ENCODE data around the gene GPRC5B. TPM values are rescaled to one million over a fixed set of nuclear protein-coding genes. Genes with fewer than 3 reads are reported as not detected.

GPRC5B gene
- total RNA-seq, 5 donors from 2014 or later (not counting 1 experiment from before 2014, with no cell fraction given) = 1.2 to 4.4 (median 1.4) TPM

- WGBS (ENCODE audit: insufficient coverage) = 61% methylated on average over 2 of the region's 3 CpGs
- Mint-ChIP-seq H3K9me3 (no peaks in the 10 kb centered on the region), H3K27ac (no peak overlapping the region), H3K4me1 (peaks cover 25 to 30% (median 25%) of the 10 kb centered on the region in 3 donors), H3K27me3 (peaks cover 16 to 31% of the 10 kb centered on the region in 2 donors), H3K36me3 (no peaks in the 10 kb centered on the region), H3K4me3 (peak overlapping the region; percentile 50 to 92 (median 59))
- peaks cover 0 to 59% of the 10 kb centered on the region in 2 experiments for H3K27me3 ChIP-seq (replicated peaks in 1 of 2; ENCODE audit: control insufficient read depth in 2 of 2, extremely low read depth in 1 of 2, insufficient read depth in 2 of 2, low read length in 1 of 2)
- ATAC-seq (replicated peaks in 1 of 4) (no peak), DNase-seq (no peak)
- H3K36me3 ChIP-seq (ENCODE audit: control insufficient read depth in 2 of 2, extremely low read depth in 1 of 2, insufficient read depth in 1 of 2, low read length in 1 of 2) = no peaks in the 10 kb centered on the region
- H3K27ac ChIP-seq (ENCODE audit: low read length) = no peak overlapping the region
- H3K9me3 ChIP-seq = no peaks in the 10 kb centered on the region
- no peak overlapping the region for H3K4me3 ChIP-seq (ENCODE audit: control insufficient read depth in 1 of 2, extremely low read depth in 1 of 2, low read length in 1 of 2)
- CTCF ChIA-PET = interaction anchor here in 1 of 2 donors (0.7 kb wide), 2 partner anchors 278 to 285 kb away, joined by 3 read pairs; no protein-coding TSS in a partner anchor
- POLR2A ChIA-PET = no interaction called here
- peaks cover 2 to 34% of the 10 kb centered on the region in 2 experiments for H3K4me1 ChIP-seq (ENCODE audit: control insufficient read depth in 1 of 2, extremely low read depth in 1 of 2, insufficient read depth in 2 of 2, low read length in 2 of 2)
These were observed 2.0 kb downstream of the GPRC5B start for GRCh38 chr16:19882646-19883045.

DNA sequence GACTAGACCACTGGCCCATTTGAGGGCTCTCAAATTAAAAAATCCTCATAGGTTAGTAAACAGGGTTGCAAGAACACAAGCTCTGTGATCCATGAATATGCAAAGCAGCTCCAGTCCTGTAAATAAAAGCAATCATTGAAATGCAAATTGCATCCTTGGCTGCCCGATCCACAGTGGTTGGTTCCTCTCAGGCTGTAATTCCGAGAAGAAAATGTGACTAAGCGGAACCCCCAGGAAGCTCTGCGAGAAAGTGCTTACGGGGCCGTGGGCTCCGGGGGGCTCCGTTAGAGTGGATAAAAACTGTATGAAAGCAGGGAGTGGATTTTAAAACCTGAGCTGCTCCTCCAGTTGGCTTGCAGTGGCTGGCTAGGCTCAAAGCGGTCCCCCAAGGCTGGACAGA is 2.5 kb downstream of the GPRC5B start:
- 41% methylated on average over 7 of the region's 9 CpGs for WGBS (ENCODE audit: insufficient coverage)
- H3K4me1 ChIP-seq (ENCODE audit: control insufficient read depth in 1 of 2, extremely low read depth in 1 of 2, insufficient read depth in 2 of 2, low read length in 2 of 2) = peaks cover 2 to 34% of the 10 kb centered on the region in 2 experiments
- peaks cover 16 to 31% of the 10 kb centered on the region in 2 donors for H3K27me3 Mint-ChIP-seq
- H3K9me3 Mint-ChIP-seq = no peaks in the 10 kb centered on the region
- ChIA-PET POLR2A (no interaction called here), CTCF (interaction anchor here in 1 of 2 donors (0.7 kb wide), 3 partner anchors 272 to 284 kb away, joined by 3 read pairs; no protein-coding TSS in a partner anchor)
- peaks cover 25 to 30% (median 25%) of the 10 kb centered on the region in 3 donors for H3K4me1 Mint-ChIP-seq
- H3K27ac Mint-ChIP-seq = no peak overlapping the region
- no peaks in the 10 kb centered on the region for H3K9me3 ChIP-seq
- DNase-seq (no peak), ATAC-seq (replicated peaks in 1 of 4) (no peak)
- H3K36me3 Mint-ChIP-seq = no peaks in the 10 kb centered on the region
- peak overlapping the region in 1 of 3 donors; percentile 92 for H3K4me3 Mint-ChIP-seq
- peaks cover 0 to 59% of the 10 kb centered on the region in 2 experiments for H3K27me3 ChIP-seq (replicated peaks in 1 of 2; ENCODE audit: control insufficient read depth in 2 of 2, extremely low read depth in 1 of 2, insufficient read depth in 2 of 2, low read length in 1 of 2)
- H3K27ac ChIP-seq (ENCODE audit: low read length) = no peak overlapping the region
- H3K36me3 ChIP-seq (ENCODE audit: control insufficient read depth in 2 of 2, extremely low read depth in 1 of 2, insufficient read depth in 1 of 2, low read length in 1 of 2) = no peaks in the 10 kb centered on the region
- no peak overlapping the region for H3K4me3 ChIP-seq (ENCODE audit: control insufficient read depth in 1 of 2, extremely low read depth in 1 of 2, low read length in 1 of 2)

DNA sequence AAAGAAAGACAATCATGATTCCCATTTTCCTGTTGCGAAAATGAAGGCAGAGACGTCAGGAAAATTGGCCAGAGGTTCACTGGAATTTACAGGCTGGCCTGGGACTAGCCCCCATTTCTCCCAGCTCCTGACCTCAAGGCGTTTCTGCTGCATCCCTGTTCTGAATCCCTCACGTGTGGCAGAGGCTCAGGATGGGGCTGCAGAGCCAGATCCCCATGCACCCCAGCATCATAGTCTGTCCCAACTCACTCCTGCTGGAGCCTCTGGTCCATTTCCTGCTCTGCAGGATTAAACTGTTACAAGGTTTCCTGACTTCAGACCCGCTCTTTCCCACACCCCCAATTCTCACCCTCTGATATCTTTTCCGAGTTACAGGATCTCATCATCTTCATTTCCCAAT is 2.9 kb downstream of the GPRC5B start:
- Histone ChIP-seq H3K4me3 (ENCODE audit: control insufficient read depth in 1 of 2, extremely low read depth in 1 of 2, low read length in 1 of 2) (no peak overlapping the region), H3K4me1 (ENCODE audit: control insufficient read depth in 1 of 2, extremely low read depth in 1 of 2, insufficient read depth in 2 of 2, low read length in 2 of 2) (peaks cover 2 to 34% of the 10 kb centered on the region in 2 experiments), H3K36me3 (ENCODE audit: control insufficient read depth in 2 of 2, extremely low read depth in 1 of 2, insufficient read depth in 1 of 2, low read length in 1 of 2) (no peaks in the 10 kb centered on the region), H3K27ac (ENCODE audit: low read length) (no peak overlapping the region), H3K27me3 (replicated peaks in 1 of 2; ENCODE audit: control insufficient read depth in 2 of 2, extremely low read depth in 1 of 2, insufficient read depth in 2 of 2, low read length in 1 of 2) (peaks cover 0 to 59% of the 10 kb centered on the region in 2 experiments), H3K9me3 (no peaks in the 10 kb centered on the region)
- Mint-ChIP-seq H3K4me1 (peaks cover 25 to 31% (median 25%) of the 10 kb centered on the region in 3 donors), H3K9me3 (no peaks in the 10 kb centered on the region), H3K27me3 (peaks cover 16 to 31% of the 10 kb centered on the region in 2 donors), H3K36me3 (no peaks in the 10 kb centered on the region), H3K4me3 (no peak overlapping the region), H3K27ac (no peak overlapping the region)
- ChIA-PET POLR2A (no interaction called here), CTCF (interaction anchor here in 1 of 2 donors (0.7 kb wide), 2 partner anchors 272 to 284 kb away, joined by 3 read pairs; no protein-coding TSS in a partner anchor)
- 72% methylated on average over 6 of the region's 6 CpGs for WGBS (ENCODE audit: insufficient coverage)
- no peak for ATAC-seq (replicated peaks in 1 of 4)
- no peak for DNase-seq

DNA sequence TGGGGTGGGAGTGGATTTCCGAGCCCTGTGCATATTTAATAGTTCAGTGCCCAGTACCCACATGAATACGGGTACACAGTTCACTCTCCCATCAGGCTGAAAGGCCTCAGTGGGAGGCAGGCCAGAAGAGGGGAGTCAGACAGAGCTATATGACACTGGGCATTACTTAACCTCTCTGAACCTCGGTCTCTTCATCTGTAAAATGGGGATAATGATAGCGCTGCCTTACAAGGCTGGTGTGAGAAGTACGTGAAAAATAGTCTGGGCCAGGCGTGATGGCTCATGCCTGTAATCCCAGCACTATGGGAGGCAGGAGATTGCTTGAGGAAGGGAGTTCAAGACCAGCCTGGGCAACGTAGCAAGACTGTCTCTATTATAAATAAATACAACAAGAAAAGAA is 3.6 kb downstream of the GPRC5B start:
- WGBS (ENCODE audit: insufficient coverage) = no CpG with 5 or more reads among the region's 7 CpGs
- no peak overlapping the region for H3K27ac ChIP-seq (ENCODE audit: low read length)
- H3K27me3 ChIP-seq (replicated peaks in 1 of 2; ENCODE audit: control insufficient read depth in 2 of 2, extremely low read depth in 1 of 2, insufficient read depth in 2 of 2, low read length in 1 of 2) = peaks cover 0 to 56% of the 10 kb centered on the region in 2 experiments
- no peak overlapping the region for H3K4me3 ChIP-seq (ENCODE audit: control insufficient read depth in 1 of 2, extremely low read depth in 1 of 2, low read length in 1 of 2)
- no peaks in the 10 kb centered on the region for H3K36me3 ChIP-seq (ENCODE audit: control insufficient read depth in 2 of 2, extremely low read depth in 1 of 2, insufficient read depth in 1 of 2, low read length in 1 of 2)
- Mint-ChIP-seq H3K27me3 (peaks cover 14 to 29% of the 10 kb centered on the region in 2 donors), H3K4me3 (no peak overlapping the region), H3K27ac (no peak overlapping the region), H3K4me1 (peaks cover 19 to 31% (median 20%) of the 10 kb centered on the region in 3 donors), H3K36me3 (no peaks in the 10 kb centered on the region), H3K9me3 (no peaks in the 10 kb centered on the region)
- DNase-seq (no peak), ATAC-seq (replicated peaks in 1 of 4) (no peak)
- ChIA-PET POLR2A (no interaction called here), CTCF (no interaction called here)
- peaks cover 0 to 28% of the 10 kb centered on the region in 2 experiments for H3K4me1 ChIP-seq (ENCODE audit: control insufficient read depth in 1 of 2, extremely low read depth in 1 of 2, insufficient read depth in 2 of 2, low read length in 2 of 2)
- no peaks in the 10 kb centered on the region for H3K9me3 ChIP-seq

GRCh38 chr16:19879241-19879792 is 5.3 kb downstream of the GPRC5B start:
- CTCF ChIA-PET = interaction anchor here in 1 of 2 donors (1.0 kb wide), 1 partner anchor 28 kb away, joined by 3 read pairs; no protein-coding TSS in a partner anchor
- peaks cover 8 to 25% (median 10%) of the 10 kb centered on the region in 3 donors for H3K4me1 Mint-ChIP-seq

GRCh38 chr16:19878757-19879156 is 5.9 kb downstream of the GPRC5B start:
- Mint-ChIP-seq H3K27ac (no peak overlapping the region), H3K36me3 (no peaks in the 10 kb centered on the region), H3K4me1 (peaks cover 8 to 28% (median 10%) of the 10 kb centered on the region in 3 donors), H3K9me3 (no peaks in the 10 kb centered on the region), H3K4me3 (no peak overlapping the region), H3K27me3 (peaks cover 7 to 16% of the 10 kb centered on the region in 2 donors)
- DNase-seq = no peak
- ChIA-PET POLR2A (no interaction called here), CTCF (interaction anchor here in 1 of 2 donors (0.5 kb wide), 1 partner anchor 919 kb away, joined by 3 read pairs; no protein-coding TSS in a partner anchor)
- Histone ChIP-seq H3K27me3 (replicated peaks in 1 of 2; ENCODE audit: control insufficient read depth in 2 of 2, extremely low read depth in 1 of 2, insufficient read depth in 2 of 2, low read length in 1 of 2) (peaks cover 0 to 40% of the 10 kb centered on the region in 2 experiments), H3K36me3 (ENCODE audit: control insufficient read depth in 2 of 2, extremely low read depth in 1 of 2, insufficient read depth in 1 of 2, low read length in 1 of 2) (no peaks in the 10 kb centered on the region), H3K4me3 (ENCODE audit: control insufficient read depth in 1 of 2, extremely low read depth in 1 of 2, low read length in 1 of 2) (no peak overlapping the region), H3K4me1 (ENCODE audit: control insufficient read depth in 1 of 2, extremely low read depth in 1 of 2, insufficient read depth in 2 of 2, low read length in 2 of 2) (peaks cover 0 to 8% of the 10 kb centered on the region in 2 experiments), H3K27ac (ENCODE audit: low read length) (no peak overlapping the region), H3K9me3 (no peaks in the 10 kb centered on the region)
- ATAC-seq (replicated peaks in 1 of 4) = no peak
- 43% methylated on average over 1 of the region's 11 CpGs for WGBS (ENCODE audit: insufficient coverage)

More at GRCh38 chr16:19879241-19879792, 5.3 kb downstream of the GPRC5B start:
- Mint-ChIP-seq H3K36me3 (no peaks in the 10 kb centered on the region), H3K27ac (no peak overlapping the region), H3K4me3 (no peak overlapping the region), H3K27me3 (peaks cover 7 to 18% of the 10 kb centered on the region in 2 donors), H3K9me3 (no peaks in the 10 kb centered on the region)
- H3K27me3 ChIP-seq (replicated peaks in 1 of 2; ENCODE audit: control insufficient read depth in 2 of 2, extremely low read depth in 1 of 2, insufficient read depth in 2 of 2, low read length in 1 of 2) = peaks cover 0 to 45% of the 10 kb centered on the region in 2 experiments
- no peak for DNase-seq
- H3K4me3 ChIP-seq (ENCODE audit: control insufficient read depth in 1 of 2, extremely low read depth in 1 of 2, low read length in 1 of 2) = no peak overlapping the region
- no peaks in the 10 kb centered on the region for H3K9me3 ChIP-seq
- no peak for ATAC-seq (replicated peaks in 1 of 4)
- H3K27ac ChIP-seq (ENCODE audit: low read length) = no peak overlapping the region
- no peaks in the 10 kb centered on the region for H3K36me3 ChIP-seq (ENCODE audit: control insufficient read depth in 2 of 2, extremely low read depth in 1 of 2, insufficient read depth in 1 of 2, low read length in 1 of 2)
- peaks cover 0 to 13% of the 10 kb centered on the region in 2 experiments for H3K4me1 ChIP-seq (ENCODE audit: control insufficient read depth in 1 of 2, extremely low read depth in 1 of 2, insufficient read depth in 2 of 2, low read length in 2 of 2)
- POLR2A ChIA-PET = no interaction called here
- WGBS (ENCODE audit: insufficient coverage) = no CpG with 5 or more reads among the region's 13 CpGs

Data from T-cell (primary cell).